ENCODE measurements around the gene AKR1D1. TPM values are rescaled to one million over a fixed set of nuclear protein-coding genes. Genes with fewer than 3 reads are reported as not detected.

AKR1D1 gene
- total and polyA plus RNA-seq, 2 of the 13 experiments (the other 11 are each of a cell fraction or from before 2014, with no cell fraction given) = 6.9 to 37.0 TPM

GRCh38 chr7:138086563-138087270 is 10.5 kb downstream of the AKR1D1 start (continued):
- TF ChIP-seq SMC3 (IDR thresholded peaks at IDR 0.05; ENCODE audit: low read length) (0 out of 2 replicates have a peak, but pooled peaks have one; percentile 17), THAP11 (CRISPR knock-in tag; IDR thresholded peaks at IDR 0.05) (0 out of 2 replicates have a peak, but pooled peaks have one; percentile 39), HDAC1 (CRISPR knock-in tag; IDR thresholded peaks at IDR 0.05) (peak; percentile 25; the same call in 1 of the 2 replicates), MIXL1 (CRISPR knock-in tag; IDR thresholded peaks at IDR 0.05) (peak; percentile 65; the same call in 1 of the 2 replicates), CCDC6 (CRISPR knock-in tag; IDR thresholded peaks at IDR 0.05) (peak; percentile 50; the same call in 1 of the 2 replicates), SMARCC2 (IDR thresholded peaks at IDR 0.05) (no peak), ATF7 (IDR thresholded peaks at IDR 0.05) (no peak), ATF7 (CRISPR knock-in tag; IDR thresholded peaks at IDR 0.05) (no peak), PHF21A (CRISPR knock-in tag; IDR thresholded peaks at IDR 0.05) (0 out of 2 replicates have a peak, but pooled peaks have one; percentile 24), SOX5 (CRISPR knock-in tag; IDR thresholded peaks at IDR 0.05; ENCODE audit: borderline replicate concordance) (peak; percentile 65; the same call in 1 of the 2 replicates), ARID3A (IDR thresholded peaks at IDR 0.05; ENCODE audit: low read depth, low read length) (peak; percentile 96), MYPOP (CRISPR knock-in tag; IDR thresholded peaks at IDR 0.05) (no peak), RARA (CRISPR knock-in tag; IDR thresholded peaks at IDR 0.05) (peak; percentile 45; the same call in 1 of the 2 replicates), HMG20A (CRISPR knock-in tag; IDR thresholded peaks at IDR 0.05; ENCODE audit: borderline replicate concordance) (peak; percentile 70; the same call in 1 of the 2 replicates), KDM4B (CRISPR knock-in tag; IDR thresholded peaks at IDR 0.05) (peak; percentile 19; the same call in 1 of the 2 replicates), ZNF710 (CRISPR knock-in tag; IDR thresholded peaks at IDR 0.05; ENCODE audit: borderline replicate concordance) (no peak), ZNF350 (CRISPR knock-in tag; IDR thresholded peaks at IDR 0.05; ENCODE audit: borderline replicate concordance, low read depth) (no peak), NCOR1 (IDR thresholded peaks at IDR 0.05; ENCODE audit: borderline replicate concordance, low read length) (peak; percentile 90; the same call in 1 of the 2 replicates), FOXP4 (CRISPR knock-in tag; IDR thresholded peaks at IDR 0.05) (peak; percentile 69; the same call in 1 of the 2 replicates), HDAC2 (CRISPR knock-in tag; IDR thresholded peaks at IDR 0.05) (peak; percentile 73), SOX6 (IDR thresholded peaks at IDR 0.05) (no peak), SOX6 (CRISPR knock-in tag; IDR thresholded peaks at IDR 0.05) (peak; percentile 82), ATF1 (CRISPR knock-in tag; IDR thresholded peaks at IDR 0.05) (peak; percentile 39), CREM (IDR thresholded peaks at IDR 0.05) (peak; percentile 45; the same call in 1 of the 2 replicates), CREM (CRISPR knock-in tag; IDR thresholded peaks at IDR 0.05) (no peak), ZNF660 (CRISPR knock-in tag; IDR thresholded peaks at IDR 0.05; ENCODE audit: borderline replicate concordance, low read depth) (no peak)

Data from HepG2 (cell line).